Vagina (tissue), 2 donors: ENCODE measurements around the gene SH3YL1.

Experiments
- POLR2A ChIP-seq, 2 donors: fragments of 450-650 bp; IDR thresholded peaks; one replicate each; pipeline ENCODE4 v1.6.1; 2017; ENCODE audit warnings: antibody characterized with exemption in 2 of 2, mild to moderate bottlenecking in 2 of 2, moderate library complexity in 2 of 2
- POLR2AphosphoS5 ChIP-seq, 2 donors: sonication (generic); formaldehyde crosslinking; IDR thresholded peaks; one replicate each; pipeline ENCODE4 v1.9.0; 2017; ENCODE audit warnings: antibody characterized with exemption in 2 of 2, mild to moderate bottlenecking in 2 of 2, low read depth in 1 of 2; ENCODE audit not compliant: insufficient read depth in 1 of 2
- TF ChIP-seq, protein P1 (sequence below), 3 experiments: fragments of 450-650 bp in 2 of 3; fragments of 200-600 bp in 1 of 3; sonication (generic) in 1 of 3; IDR thresholded peaks; one replicate each; pipeline ENCODE4 v1.5.1; 2017 to 2019; ENCODE audit warnings: antibody characterized with exemption in 3 of 3, mild to moderate bottlenecking in 2 of 3, moderate library complexity in 2 of 3

DNA sequence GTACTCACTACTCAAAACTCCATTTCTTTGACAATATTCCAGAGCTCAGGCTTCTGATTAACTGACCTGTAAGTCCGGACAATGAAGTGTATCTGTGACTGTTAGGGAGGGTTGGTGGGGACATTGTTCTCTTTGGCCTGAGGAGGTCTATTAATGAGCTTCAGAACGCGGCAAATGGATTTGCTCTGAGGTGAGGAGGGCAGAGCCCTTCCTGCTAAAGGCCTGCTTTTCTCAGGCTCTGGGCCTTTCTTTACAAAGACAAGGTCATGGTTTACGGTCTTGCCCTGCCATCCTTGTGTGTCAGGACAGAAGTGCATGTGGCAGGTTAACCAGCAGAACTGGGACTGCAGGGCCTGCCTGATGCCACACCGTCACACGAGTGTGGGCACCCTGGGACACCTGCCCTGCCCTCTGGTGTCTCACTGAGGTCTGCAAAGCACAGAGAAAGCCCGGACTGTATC lies 16.8 kb upstream of the SH3YL1 start:
- TF ChIP-seq POLR2A (IDR thresholded peaks at IDR 0.05) (no peak), POLR2AphosphoS5 (IDR thresholded peaks at IDR 0.05; ENCODE audit: insufficient read depth in 1 of 2, low read depth in 1 of 2) (no peak)
- TF ChIP-seq, protein P1, sequence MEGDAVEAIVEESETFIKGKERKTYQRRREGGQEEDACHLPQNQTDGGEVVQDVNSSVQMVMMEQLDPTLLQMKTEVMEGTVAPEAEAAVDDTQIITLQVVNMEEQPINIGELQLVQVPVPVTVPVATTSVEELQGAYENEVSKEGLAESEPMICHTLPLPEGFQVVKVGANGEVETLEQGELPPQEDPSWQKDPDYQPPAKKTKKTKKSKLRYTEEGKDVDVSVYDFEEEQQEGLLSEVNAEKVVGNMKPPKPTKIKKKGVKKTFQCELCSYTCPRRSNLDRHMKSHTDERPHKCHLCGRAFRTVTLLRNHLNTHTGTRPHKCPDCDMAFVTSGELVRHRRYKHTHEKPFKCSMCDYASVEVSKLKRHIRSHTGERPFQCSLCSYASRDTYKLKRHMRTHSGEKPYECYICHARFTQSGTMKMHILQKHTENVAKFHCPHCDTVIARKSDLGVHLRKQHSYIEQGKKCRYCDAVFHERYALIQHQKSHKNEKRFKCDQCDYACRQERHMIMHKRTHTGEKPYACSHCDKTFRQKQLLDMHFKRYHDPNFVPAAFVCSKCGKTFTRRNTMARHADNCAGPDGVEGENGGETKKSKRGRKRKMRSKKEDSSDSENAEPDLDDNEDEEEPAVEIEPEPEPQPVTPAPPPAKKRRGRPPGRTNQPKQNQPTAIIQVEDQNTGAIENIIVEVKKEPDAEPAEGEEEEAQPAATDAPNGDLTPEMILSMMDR (IDR thresholded peaks at IDR 0.05): no peak
